Measurements from ENCODE around the gene CCDC136.

DNA sequence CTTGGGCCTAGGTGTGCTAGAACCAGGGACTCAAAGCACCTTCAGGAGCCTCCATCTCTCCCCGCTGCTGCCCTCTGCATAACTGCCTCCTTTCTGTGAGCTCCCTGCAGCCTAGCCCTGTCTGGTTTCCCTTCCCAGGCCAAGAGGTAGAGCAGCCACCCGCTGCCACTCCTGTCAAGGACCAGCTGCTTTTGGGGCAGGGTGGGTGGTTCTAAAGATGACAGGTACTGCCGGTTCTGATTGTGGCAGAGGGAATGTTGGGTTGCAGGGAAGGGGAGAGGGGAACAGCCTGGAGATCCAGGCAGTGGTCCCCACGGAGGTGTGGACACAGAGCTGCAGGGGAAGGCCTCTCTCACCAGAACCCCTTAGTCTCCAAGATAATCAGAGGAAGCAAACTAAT lies 34.7 kb downstream of the CCDC136 start:
- TF ChIP-seq CTCF (optimal IDR thresholded peaks at IDR 0.05 in 1 of 3, IDR thresholded peaks at IDR 0.05 in 1 of 3, conservative IDR thresholded peaks at IDR 0.05 in 1 of 3; ENCODE audit: extremely low read depth in 1 of 3, insufficient read depth in 2 of 3, low read length in 3 of 3) (no peak), EZH2 (IDR thresholded peaks at IDR 0.05; ENCODE audit: low read length) (no peak)

Data from keratinocyte (primary cell).